Measurements from ENCODE around the gene DAB2IP. TPM values are rescaled to one million over a fixed set of nuclear protein-coding genes. Genes with fewer than 3 reads are reported as not detected.
A peak's percentile ranks its signal among the peaks of the same experiment; 100 is the strongest.

The DAB2IP gene
- total RNA-seq, 2 donors from 2014 or later: 0.07 to 0.53 TPM

DNA sequence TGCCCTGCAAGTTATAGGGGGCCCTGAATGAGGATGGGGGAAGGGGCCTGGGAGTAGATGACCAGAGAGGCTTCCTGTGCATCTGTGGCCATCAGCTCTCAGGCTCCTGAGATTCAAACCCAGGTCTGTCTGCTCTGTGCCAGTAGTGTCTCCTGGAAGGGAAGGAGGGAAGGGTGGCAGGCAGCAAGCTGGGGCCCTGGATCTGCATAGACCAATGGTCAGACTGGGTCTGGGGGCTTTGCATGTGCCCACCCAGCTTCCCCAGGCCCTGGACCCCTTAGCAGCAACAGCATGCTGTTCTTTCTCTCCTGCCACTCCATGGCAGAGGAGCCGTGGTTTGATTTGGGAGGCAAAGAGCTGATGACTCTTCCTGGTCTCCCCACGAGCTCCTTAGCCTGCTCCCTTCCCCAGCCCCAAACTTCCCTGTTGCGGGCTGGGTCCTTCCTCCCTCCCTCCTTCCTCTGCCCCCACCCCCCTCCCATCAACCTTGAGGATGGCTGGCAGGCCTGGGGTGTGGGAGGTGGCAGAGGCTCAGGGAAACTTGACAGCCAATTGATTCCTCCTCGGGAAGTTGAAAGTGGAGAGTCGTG lies 31.6 kb downstream of the DAB2IP start:
- no peaks in the 10 kb centered on the region for H3K36me3 Mint-ChIP-seq
- peaks cover 0 to 4% of the 10 kb centered on the region in 2 donors for H3K4me1 Mint-ChIP-seq (ENCODE audit: low read depth in 2 of 2)
- DNase-seq (ENCODE audit: low spot score) (no peak), ATAC-seq (no peak)
- H3K27me3 Mint-ChIP-seq: peaks cover 4 to 18% of the 10 kb centered on the region in 2 donors
- H3K9me3 Mint-ChIP-seq: no peaks in the 10 kb centered on the region
- no peak overlapping the region for H3K27ac Mint-ChIP-seq
- no peak overlapping the region for H3K4me3 Mint-ChIP-seq

DNA sequence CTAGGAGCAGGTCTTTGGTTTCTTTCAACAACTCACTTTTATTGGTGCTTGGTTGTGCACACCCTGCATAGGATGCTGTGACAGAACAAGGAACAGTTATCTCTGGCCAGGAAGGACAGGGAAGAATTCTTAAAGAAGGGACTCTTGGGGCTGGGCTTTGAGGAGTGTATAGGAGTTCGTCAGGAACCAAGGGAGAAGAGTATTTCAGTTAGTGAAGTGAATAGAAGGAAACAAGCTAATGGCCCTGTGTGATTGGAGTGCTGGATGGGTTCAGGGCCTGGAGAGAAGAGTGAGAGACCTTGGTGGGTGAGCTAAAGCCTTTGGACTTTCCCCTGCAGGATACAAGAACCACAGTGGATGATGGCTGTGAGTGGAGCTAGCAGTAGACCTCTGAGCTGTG lies 32.2 kb downstream of the DAB2IP start:
- H3K9me3 Mint-ChIP-seq: no peaks in the 10 kb centered on the region
- H3K27me3 Mint-ChIP-seq: peaks cover 4 to 20% of the 10 kb centered on the region in 2 donors
- H3K4me1 Mint-ChIP-seq (ENCODE audit: low read depth in 2 of 2): peaks cover 0 to 4% of the 10 kb centered on the region in 2 donors
- no peak for DNase-seq (ENCODE audit: low spot score)
- H3K4me3 Mint-ChIP-seq: no peak overlapping the region
- no peaks in the 10 kb centered on the region for H3K36me3 Mint-ChIP-seq
- no peak overlapping the region for H3K27ac Mint-ChIP-seq
- ATAC-seq: no peak

DNA sequence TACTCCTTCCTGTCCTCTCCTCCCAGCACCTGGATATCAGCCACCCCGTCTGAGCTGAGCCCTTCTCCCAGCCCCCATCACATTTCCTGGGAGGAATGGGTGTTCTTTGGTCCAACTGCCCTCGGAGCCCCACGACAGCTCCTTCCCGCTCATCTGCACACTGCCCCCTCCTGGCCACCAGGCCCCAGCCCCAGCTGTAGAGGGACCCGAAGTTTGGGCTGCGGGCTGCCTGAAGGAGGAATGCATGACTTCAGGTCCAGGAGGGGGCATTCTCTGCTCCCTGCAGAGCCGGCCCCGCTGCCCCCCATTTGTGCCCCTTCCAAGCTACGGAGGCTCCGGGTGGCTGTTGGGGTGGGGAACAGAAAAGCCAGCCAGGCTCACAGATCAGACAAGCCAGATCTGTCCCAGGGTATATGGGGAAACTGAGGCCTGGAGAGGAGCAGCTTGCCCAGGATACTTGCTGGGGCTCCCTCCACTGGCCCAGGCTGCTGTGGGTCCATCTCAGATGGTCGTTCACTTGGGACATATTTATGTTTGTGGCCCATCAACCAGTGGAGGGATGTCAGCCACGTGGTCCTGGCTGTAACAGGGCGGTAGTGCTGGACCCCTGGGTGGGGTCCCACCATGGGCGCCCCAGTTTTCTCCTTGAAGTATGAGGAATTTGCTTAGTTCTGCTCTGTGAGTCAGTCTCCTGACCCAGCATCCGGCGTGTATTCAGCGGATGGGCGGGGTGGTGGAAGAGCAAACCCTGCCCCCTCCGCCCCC lies 33.1 kb downstream of the DAB2IP start:
- Mint-ChIP-seq H3K27me3 (peaks cover 4 to 17% of the 10 kb centered on the region in 2 donors), H3K9me3 (no peaks in the 10 kb centered on the region), H3K27ac (no peak overlapping the region), H3K36me3 (no peaks in the 10 kb centered on the region), H3K4me1 (ENCODE audit: low read depth in 2 of 2) (peaks cover 0 to 4% of the 10 kb centered on the region in 2 donors), H3K4me3 (no peak overlapping the region)
- no peak for ATAC-seq
- DNase-seq (ENCODE audit: low spot score): no peak

DNA sequence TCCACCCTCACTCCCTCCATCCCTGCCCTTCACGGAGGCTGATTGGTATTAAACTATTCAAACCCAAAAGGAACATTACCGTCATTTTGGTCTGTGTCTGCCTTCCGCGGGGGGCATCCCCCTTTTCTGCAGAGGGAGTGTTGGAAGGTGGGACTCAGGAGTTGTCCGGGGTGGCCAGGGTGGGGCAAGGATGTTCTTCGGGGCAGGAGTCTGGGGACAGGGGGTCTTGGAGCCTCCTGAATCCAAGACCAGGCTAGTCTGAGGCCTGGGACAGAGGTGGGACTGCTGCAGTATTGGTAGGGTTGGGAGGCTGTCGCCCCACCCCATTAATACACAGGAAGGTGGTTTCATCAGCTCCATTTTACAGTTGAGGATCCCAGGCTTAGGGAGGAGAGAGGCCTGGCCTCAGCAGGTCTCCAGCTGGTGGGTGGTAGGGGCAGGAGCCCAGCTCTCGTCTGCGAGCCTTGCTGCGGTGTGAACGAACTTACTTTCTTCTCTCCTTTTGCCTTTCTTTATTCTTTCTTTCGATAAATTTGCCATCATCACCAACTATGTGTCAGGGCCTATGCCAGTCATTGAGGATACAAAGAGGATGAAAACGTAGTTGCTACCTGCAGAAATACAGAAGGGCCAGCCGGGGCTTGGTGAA lies 33.8 kb downstream of the DAB2IP start:
- no peak for ATAC-seq
- Mint-ChIP-seq H3K4me3 (no peak overlapping the region), H3K27ac (no peak overlapping the region), H3K27me3 (peaks cover 4 to 14% of the 10 kb centered on the region in 2 donors), H3K4me1 (ENCODE audit: low read depth in 2 of 2) (peaks cover 0 to 4% of the 10 kb centered on the region in 2 donors), H3K36me3 (no peaks in the 10 kb centered on the region), H3K9me3 (no peaks in the 10 kb centered on the region)
- no peak for DNase-seq (ENCODE audit: low spot score)

DNA sequence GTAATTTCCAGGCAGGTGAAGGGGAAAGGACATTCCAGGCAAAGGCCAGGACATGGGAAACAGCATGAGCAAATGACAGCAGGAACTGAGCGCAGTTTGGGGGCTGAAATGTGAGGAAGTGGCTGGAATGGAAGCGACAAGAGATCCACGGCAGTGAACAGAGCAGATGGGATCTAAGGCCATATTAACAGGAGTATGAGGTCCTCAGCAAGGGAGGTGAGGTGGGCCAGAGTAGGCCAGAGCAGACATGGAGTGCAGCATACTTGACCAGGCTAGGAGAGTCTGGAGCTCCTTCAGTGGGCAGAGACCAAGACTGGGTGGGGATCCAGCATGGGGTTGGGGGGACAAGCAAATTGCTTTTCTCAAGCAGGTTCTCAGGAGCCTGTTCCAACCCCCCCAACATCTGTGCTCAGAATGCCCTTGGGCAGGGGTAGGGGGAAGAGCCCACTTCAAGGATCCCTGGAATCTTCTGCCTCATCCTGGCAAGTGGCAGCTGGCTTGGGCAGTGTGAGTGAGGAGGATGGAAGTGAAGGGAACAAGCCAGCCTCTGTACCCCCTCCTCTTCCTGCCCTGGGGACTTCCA lies 34.5 kb downstream of the DAB2IP start:
- no peak overlapping the region for H3K4me3 Mint-ChIP-seq
- H3K9me3 Mint-ChIP-seq: no peaks in the 10 kb centered on the region
- H3K27ac Mint-ChIP-seq: no peak overlapping the region

DNA sequence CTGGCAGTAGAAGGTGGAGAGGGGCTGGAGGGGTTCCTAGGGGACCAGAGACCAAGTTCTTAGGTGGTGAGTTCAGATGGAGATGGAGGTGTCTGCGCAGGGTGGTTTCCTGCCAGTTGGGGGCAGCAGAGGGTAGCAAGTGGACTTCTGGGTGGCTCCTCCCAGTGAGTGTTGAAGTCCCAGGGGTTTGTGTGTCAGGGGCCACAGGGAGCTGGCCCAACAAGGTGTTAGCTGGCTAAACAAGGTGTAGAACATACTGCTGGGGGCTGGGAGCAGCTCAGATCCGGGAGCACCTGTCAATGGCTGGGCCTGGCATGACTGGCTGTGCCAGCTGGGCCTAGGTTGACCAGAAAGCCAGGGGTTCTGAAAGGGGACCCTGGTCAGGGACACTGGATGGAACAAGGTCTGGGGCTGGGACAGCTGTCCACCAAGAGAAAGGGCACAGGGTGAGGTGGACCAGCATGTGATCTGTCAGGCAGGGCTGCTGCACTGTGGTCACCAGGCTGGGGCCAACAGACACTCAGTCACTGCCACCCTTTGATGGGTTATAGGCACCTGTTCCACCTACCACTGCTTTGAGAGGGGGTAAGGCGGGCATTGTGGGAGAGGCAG lies 35.6 kb downstream of the DAB2IP start:
- peak; percentile 75 for DNase-seq (ENCODE audit: low spot score)
- H3K27me3 Mint-ChIP-seq: peaks cover 0 to 16% of the 10 kb centered on the region in 2 donors
- H3K27ac Mint-ChIP-seq: no peak overlapping the region
- H3K4me3 Mint-ChIP-seq: no peak overlapping the region
- H3K36me3 Mint-ChIP-seq: no peaks in the 10 kb centered on the region
- H3K4me1 Mint-ChIP-seq (ENCODE audit: low read depth in 2 of 2): peaks cover 0 to 4% of the 10 kb centered on the region in 2 donors
- no peaks in the 10 kb centered on the region for H3K9me3 Mint-ChIP-seq
- peak; percentile 66 to 73 for ATAC-seq

More for the DNA sequence above, 34.5 kb downstream of the DAB2IP start:
- H3K4me1 Mint-ChIP-seq (ENCODE audit: low read depth in 2 of 2): peaks cover 0 to 4% of the 10 kb centered on the region in 2 donors
- no peaks in the 10 kb centered on the region for H3K36me3 Mint-ChIP-seq
- ATAC-seq (no peak), DNase-seq (ENCODE audit: low spot score) (no peak)
- peaks cover 4 to 15% of the 10 kb centered on the region in 2 donors for H3K27me3 Mint-ChIP-seq

DNA sequence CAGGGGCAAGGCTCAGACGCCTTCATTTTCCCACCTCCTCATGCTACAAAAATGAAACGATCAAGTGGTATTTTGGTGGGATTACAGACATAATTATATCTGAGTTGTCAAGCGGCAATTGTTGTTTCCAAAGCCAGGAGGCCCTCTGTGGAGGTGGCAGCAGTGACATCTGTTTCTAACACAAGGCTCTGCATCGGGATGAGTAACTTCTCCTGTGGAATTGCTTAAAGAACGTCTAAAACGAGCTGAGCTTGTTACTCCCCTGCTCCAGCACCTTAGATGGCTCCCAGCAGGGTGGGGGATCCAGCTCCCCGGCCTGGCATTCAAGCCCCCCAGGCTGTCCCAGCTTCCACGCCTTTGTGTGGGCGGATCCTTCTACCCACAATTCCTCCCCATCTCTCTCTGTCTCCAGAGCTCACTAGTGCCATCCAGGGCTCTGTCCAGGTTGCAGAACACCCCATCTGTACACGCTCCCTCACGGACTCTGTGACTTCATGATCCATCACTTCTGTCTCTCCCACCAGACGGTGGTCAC lies 36.8 kb downstream of the DAB2IP start:
- Mint-ChIP-seq H3K9me3 (no peaks in the 10 kb centered on the region), H3K4me3 (no peak overlapping the region), H3K27me3 (peaks cover 0 to 17% of the 10 kb centered on the region in 2 donors), H3K4me1 (ENCODE audit: low read depth in 2 of 2) (peaks cover 0 to 4% of the 10 kb centered on the region in 2 donors), H3K36me3 (no peaks in the 10 kb centered on the region), H3K27ac (no peak overlapping the region)
- DNase-seq (ENCODE audit: low spot score) (no peak), ATAC-seq (no peak)

DNA sequence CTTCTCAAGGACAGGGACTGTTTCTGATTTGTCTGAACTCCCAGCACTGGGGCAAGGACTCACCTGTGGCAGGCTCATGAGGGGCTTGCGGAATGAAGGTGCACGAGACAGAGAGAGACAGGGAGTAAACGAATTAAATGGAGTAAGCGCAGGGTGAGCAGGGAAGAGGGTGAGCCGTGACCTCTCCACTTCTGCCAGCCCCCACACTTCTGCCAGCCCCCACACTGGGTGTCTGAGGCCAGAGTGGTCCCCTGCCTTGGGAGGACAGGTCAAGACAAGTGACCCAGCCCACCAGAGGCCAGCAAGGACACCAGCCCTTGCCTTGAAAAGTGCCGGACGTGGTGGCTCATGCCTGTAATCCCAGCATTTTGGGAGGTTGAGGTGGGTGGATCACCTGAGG lies 37.2 kb downstream of the DAB2IP start:
- peaks cover 0 to 4% of the 10 kb centered on the region in 2 donors for H3K4me1 Mint-ChIP-seq (ENCODE audit: low read depth in 2 of 2)

DNA sequence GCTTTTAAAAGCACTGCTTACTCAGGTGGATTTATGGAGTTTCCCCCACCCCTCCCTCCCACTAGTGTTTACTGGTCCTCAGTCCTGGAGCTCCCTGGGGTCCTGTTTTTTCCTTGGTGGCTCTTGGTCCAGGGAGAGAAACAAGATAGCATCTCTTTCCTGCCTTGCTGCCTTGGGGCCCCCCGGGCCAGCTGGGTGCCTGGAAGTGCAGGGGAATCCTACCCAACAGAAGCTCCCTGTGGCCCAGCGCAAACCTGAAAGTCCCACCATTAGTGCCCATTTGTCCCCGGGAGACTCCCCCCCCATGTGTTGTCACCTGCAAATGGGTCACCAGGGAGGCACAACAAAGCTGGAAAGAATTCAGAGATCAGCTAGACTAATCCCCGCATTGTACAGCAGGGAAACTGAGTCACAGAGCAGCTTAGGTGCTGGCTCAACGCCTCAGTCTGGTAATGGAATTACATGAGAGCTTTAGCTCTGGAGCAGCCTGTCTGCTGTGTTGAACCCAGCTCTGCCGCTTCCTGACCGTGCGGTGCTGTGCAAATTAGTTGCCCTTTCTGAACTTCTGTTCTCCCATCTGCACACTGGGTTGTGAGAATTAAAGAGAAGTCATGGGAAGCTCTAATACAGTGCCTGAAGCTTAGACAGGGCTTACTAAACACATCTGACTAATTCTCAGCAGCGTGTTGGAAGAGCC lies 38.2 kb downstream of the DAB2IP start:
- H3K36me3 Mint-ChIP-seq: no peaks in the 10 kb centered on the region
- no peak overlapping the region for H3K4me3 Mint-ChIP-seq
- peaks cover 0 to 4% of the 10 kb centered on the region in 2 donors for H3K4me1 Mint-ChIP-seq (ENCODE audit: low read depth in 2 of 2)
- no peak overlapping the region for H3K27ac Mint-ChIP-seq
- DNase-seq (ENCODE audit: low spot score): no peak
- ATAC-seq: no peak
- H3K9me3 Mint-ChIP-seq: no peaks in the 10 kb centered on the region
- peaks cover 0 to 11% of the 10 kb centered on the region in 2 donors for H3K27me3 Mint-ChIP-seq

More for the DNA sequence above, 37.2 kb downstream of the DAB2IP start:
- no peak overlapping the region for H3K4me3 Mint-ChIP-seq
- ATAC-seq (no peak), DNase-seq (ENCODE audit: low spot score) (no peak)
- no peaks in the 10 kb centered on the region for H3K9me3 Mint-ChIP-seq
- no peaks in the 10 kb centered on the region for H3K36me3 Mint-ChIP-seq
- no peak overlapping the region for H3K27ac Mint-ChIP-seq
- peaks cover 0 to 15% of the 10 kb centered on the region in 2 donors for H3K27me3 Mint-ChIP-seq

DNA sequence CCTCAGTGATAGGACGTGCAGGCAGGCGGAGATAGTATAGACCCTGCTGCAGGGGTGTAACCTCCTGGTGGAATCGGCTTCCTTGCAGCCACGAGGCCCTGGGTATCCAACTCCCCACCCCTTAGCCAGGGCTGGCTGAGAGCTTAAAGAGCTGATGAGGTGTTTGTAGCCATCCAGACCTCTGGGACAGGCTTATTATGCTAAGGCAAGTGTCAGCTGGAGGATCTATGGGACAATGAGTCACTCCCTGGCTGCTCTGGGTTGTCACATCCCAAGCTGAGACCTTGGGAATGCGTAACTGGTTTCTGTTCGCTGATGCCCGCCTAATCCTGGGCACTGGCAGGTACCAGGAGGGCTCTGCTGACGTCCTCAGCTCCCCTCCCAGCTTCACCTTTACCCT lies 38.9 kb downstream of the DAB2IP start:
- Mint-ChIP-seq H3K27me3 (peaks cover 0 to 11% of the 10 kb centered on the region in 2 donors), H3K9me3 (no peaks in the 10 kb centered on the region), H3K36me3 (no peaks in the 10 kb centered on the region), H3K27ac (no peak overlapping the region), H3K4me1 (ENCODE audit: low read depth in 2 of 2) (peaks cover 0 to 4% of the 10 kb centered on the region in 2 donors), H3K4me3 (no peak overlapping the region)
- DNase-seq (ENCODE audit: low spot score): no peak
- ATAC-seq: no peak

DNA sequence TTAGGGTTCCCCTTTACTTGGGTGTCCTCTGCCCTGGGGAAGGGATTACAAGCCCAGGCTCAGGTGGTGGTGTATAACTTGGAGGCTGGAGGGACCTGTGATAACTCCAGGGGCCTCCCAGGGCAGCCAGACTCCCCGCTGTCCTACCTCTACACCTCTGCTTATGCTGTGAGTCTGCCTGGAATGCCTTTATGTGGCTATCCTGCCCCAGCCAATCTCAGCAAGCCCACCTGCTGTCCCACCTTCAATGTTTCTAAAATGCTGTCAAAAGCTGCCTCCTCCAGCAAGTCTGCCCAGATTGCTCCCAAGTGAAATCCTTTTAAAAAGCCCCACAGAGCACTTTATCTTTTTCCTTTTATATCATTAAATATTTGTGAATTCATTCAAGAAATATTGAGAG lies 39.3 kb downstream of the DAB2IP start:
- ATAC-seq: no peak
- Mint-ChIP-seq H3K9me3 (no peaks in the 10 kb centered on the region), H3K36me3 (no peaks in the 10 kb centered on the region)

DNA sequence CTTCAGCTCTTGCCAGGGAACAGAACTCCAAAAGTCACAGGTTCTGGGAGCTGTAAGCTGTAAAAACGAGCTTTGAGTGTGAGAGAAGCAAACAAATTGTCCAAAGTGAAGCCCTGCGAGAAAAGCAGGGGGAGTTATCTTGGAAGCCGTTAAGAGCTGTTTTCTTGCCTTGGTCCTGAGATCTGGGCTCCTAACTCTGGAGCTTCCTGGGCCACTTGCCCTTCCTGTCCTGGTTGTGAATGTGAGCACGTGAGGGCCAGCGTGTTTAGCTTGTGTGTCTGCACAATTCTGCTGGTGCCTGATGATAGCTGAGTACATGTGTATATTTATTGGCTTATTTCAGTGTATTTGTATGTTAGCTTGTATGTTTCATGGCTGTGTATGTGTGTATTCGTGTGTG lies 40.5 kb downstream of the DAB2IP start:
- ATAC-seq (no peak), DNase-seq (ENCODE audit: low spot score) (no peak)
- H3K9me3 Mint-ChIP-seq: no peaks in the 10 kb centered on the region
- no peak overlapping the region for H3K4me3 Mint-ChIP-seq
- peaks cover 4 to 14% of the 10 kb centered on the region in 2 donors for H3K27me3 Mint-ChIP-seq
- H3K36me3 Mint-ChIP-seq: no peaks in the 10 kb centered on the region
- peaks cover 3 to 4% of the 10 kb centered on the region in 2 donors for H3K4me1 Mint-ChIP-seq (ENCODE audit: low read depth in 2 of 2)
- no peak overlapping the region for H3K27ac Mint-ChIP-seq

More for the DNA sequence above, 39.3 kb downstream of the DAB2IP start:
- Mint-ChIP-seq H3K27me3 (peaks cover 0 to 11% of the 10 kb centered on the region in 2 donors), H3K27ac (no peak overlapping the region), H3K4me3 (no peak overlapping the region), H3K4me1 (ENCODE audit: low read depth in 2 of 2) (peaks cover 0 to 4% of the 10 kb centered on the region in 2 donors)
- DNase-seq (ENCODE audit: low spot score): no peak
